ENCODE data around the gene LMTK2.
"Not testable (repeated sequence)": the region's sequence is repeated elsewhere in the genome, so short reads cannot be mapped to it uniquely, and the experiment has no call there.

LMTK2 gene

GRCh38 chr7:98205162-98205845 is 98.6 kb downstream of the LMTK2 start:
- no peak for DNase-seq

GRCh38 chr7:98206451-98207330 is 100.0 kb downstream of the LMTK2 start:
- DNase-seq, result no peak

GRCh38 chr7:98209166-98209920 is 102.7 kb downstream of the LMTK2 start:
- DNase-seq, result no peak

GRCh38 chr7:98210513-98211220 is 104.0 kb downstream of the LMTK2 start:
- peak; percentile 7 for DNase-seq

- DNase-seq, result peak; percentile 23
Observed at GRCh38 chr7:98211221-98211675, 104.6 kb downstream of the LMTK2 start, which contains the start of gene BHLHA15. Gene BHLHA15 (plus strand): TSS chr7:98211439. CDS start chr7:98212310, 871 bp downstream.

- no peak for DNase-seq
Observed at GRCh38 chr7:98211676-98212531, 105.2 kb downstream of the LMTK2 start.

- DNase-seq, result no peak
Observed at GRCh38 chr7:98212532-98213041, 105.9 kb downstream of the LMTK2 start.

- DNase-seq, result no peak
Observed at GRCh38 chr7:98213296-98213887, 106.7 kb downstream of the LMTK2 start.

GRCh38 chr7:98213888-98214810 is 107.5 kb downstream of the LMTK2 start:
- no peak for DNase-seq

GRCh38 chr7:98214811-98215321 is 108.2 kb downstream of the LMTK2 start:
- DNase-seq, result no peak

GRCh38 chr7:98215561-98216495 is 109.2 kb downstream of the LMTK2 start:
- peak; percentile 6 for DNase-seq

- DNase-seq, result no peak
Observed at GRCh38 chr7:98216941-98217622, 110.4 kb downstream of the LMTK2 start.

GRCh38 chr7:98217623-98218582 is 111.2 kb downstream of the LMTK2 start:
- DNase-seq, result peak; percentile 29

GRCh38 chr7:98219382-98219781 is 112.7 kb downstream of the LMTK2 start:
- not testable (repeated sequence) for DNase-seq

GRCh38 chr7:98221611-98222532 is 115.2 kb downstream of the LMTK2 start:
- no peak for DNase-seq
